Measurements from ENCODE around the gene PCBP3.

GRCh38 chr21:45786660-45787059, 143.1 kb downstream of the PCBP3 start:
- TF ChIP-seq CTCF (IDR thresholded peaks at IDR 0.05) (no peak), REST (IDR thresholded peaks at IDR 0.05; ENCODE audit: insufficient read depth in 1 of 2, low read depth in 2 of 2, low read length in 1 of 2) (no peak), POLR2AphosphoS5 (IDR thresholded peaks at IDR 0.05; ENCODE audit: low read depth, low read length) (no peak), SIN3A (IDR thresholded peaks at IDR 0.05; ENCODE audit: borderline replicate concordance, insufficient read depth, low read depth, low read length) (no peak)

All from Panc1 (cell line).